ENCODE data around the gene HOXD12.

The HOXD12 gene

DNA sequence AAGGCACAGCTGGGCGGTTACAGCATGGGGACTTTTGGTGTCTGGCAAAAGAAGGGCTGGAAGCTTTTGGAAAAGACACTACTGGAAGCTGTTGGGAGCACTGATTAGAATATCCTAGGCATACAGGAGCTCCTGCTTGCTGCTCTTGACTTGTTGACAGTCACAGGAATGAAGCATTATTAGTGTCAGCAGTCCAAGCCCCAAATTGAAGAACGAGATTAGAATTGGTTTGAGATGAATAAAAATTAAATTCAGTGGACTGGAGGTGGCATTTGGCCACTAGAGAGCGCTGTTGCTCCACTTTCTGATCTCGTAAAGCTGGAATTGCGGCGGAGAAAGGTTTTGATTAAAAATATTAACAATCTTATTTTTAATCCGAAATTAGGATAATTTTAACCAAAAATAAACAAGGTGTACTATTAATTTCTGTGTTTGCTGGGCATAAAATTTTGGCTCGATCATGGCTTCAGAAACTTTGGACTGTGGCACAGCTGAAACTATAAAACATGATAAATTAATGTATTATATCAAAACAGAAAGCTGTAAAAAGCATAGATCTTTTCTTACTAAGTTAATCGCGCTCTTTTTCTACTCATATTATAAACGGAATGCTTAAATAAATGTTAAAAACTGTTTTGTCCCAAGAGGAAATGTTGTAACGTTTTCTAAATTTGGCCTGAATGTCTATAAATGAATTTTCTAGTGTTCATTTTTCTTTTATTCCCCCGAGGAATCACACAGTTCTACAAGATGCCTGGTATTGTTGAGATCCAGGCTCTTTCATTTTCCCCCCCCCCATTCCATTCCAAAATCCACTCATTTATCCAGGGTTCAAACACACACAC is 27.6 kb downstream of the HOXD12 start:
- no peak overlapping the region for H2BK12ac ChIP-seq (ENCODE audit: low read length)
- H2BK15ac ChIP-seq (ENCODE audit: low read length): no peak overlapping the region
- H3K27ac ChIP-seq (replicated peaks; ENCODE audit: low read length): no peak overlapping the region
- H2BK5ac ChIP-seq (ENCODE audit: low read length): no peak overlapping the region
- H3K27me3 ChIP-seq (ENCODE audit: control insufficient read depth in 3 of 3, insufficient read depth in 3 of 3, low read depth in 1 of 3, low read length in 3 of 3): peaks cover 52 to 98% (median 90%) of the 10 kb centered on the region in 3 experiments
- no peak overlapping the region for H3K4me3 ChIP-seq (ENCODE audit: low read length in 2 of 2)
- H3K79me1 ChIP-seq (ENCODE audit: low read depth, low read length): no peaks in the 10 kb centered on the region
- no peak overlapping the region for H2BK120ac ChIP-seq (ENCODE audit: low read depth, low read length)
- H3K4ac ChIP-seq (ENCODE audit: low read length): no peak overlapping the region
- no peak overlapping the region for H3K14ac ChIP-seq (ENCODE audit: low read length)
- no peak overlapping the region for H2AK5ac ChIP-seq (ENCODE audit: low read depth, low read length)
- H4K8ac ChIP-seq (ENCODE audit: low read depth, low read length): no peak overlapping the region
- peak; percentile 76 for DNase-seq (ENCODE audit: low spot score)
- H3K36me3 ChIP-seq (replicated peaks in 1 of 2; ENCODE audit: control insufficient read depth in 2 of 2, insufficient read depth in 2 of 2, low read length in 2 of 2): no peaks in the 10 kb centered on the region
- peaks cover 0 to 5% of the 10 kb centered on the region in 2 donors for H3K4me1 ChIP-seq (ENCODE audit: control insufficient read depth in 2 of 2, insufficient read depth in 1 of 2, low read depth in 1 of 2, low read length in 2 of 2)
- H3K9ac ChIP-seq (ENCODE audit: low read depth, low read length, poor library complexity): no peak overlapping the region
- H4K91ac ChIP-seq (ENCODE audit: low read depth, low read length, poor library complexity): no peak overlapping the region
- WGBS, 2 donors (ENCODE audit: extremely low coverage in 2 of 2, insufficient read length in 2 of 2, insufficient replicate concordance in 1 of 2): no CpG with 5 or more reads among the region's 13 CpGs
- H3K23ac ChIP-seq (ENCODE audit: low read depth, low read length, poor library complexity): no peak overlapping the region
- no peak overlapping the region for H3K4me2 ChIP-seq (ENCODE audit: insufficient read depth, low read length, poor library complexity, severe bottlenecking)
- no peak overlapping the region for H3K18ac ChIP-seq (ENCODE audit: low read length)
- H2AFZ ChIP-seq (ENCODE audit: low read length): no peak overlapping the region
- H3K9me3 ChIP-seq (replicated peaks in 1 of 2; ENCODE audit: control insufficient read depth in 2 of 2, insufficient read depth in 1 of 2, low read depth in 1 of 2, low read length in 2 of 2): no peaks in the 10 kb centered on the region

DNA sequence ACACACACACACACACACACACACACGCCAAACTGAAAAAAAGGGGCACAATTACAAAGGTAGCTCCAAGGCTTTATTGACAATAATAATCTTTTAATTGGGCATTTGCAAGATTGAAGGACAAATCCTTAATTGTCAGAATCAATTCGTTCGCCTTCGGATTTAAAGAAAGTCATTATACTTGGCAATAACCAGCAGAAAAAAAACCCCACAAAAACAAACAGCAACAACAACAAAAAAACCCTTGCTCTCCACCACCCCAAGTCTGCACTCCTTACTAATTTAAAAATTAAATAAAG is 28.1 kb downstream of the HOXD12 start:
- no peaks in the 10 kb centered on the region for H3K36me3 ChIP-seq (replicated peaks in 1 of 2; ENCODE audit: control insufficient read depth in 2 of 2, insufficient read depth in 2 of 2, low read length in 2 of 2)
- H2AFZ ChIP-seq (ENCODE audit: low read length): no peak overlapping the region
- H3K9ac ChIP-seq (ENCODE audit: low read depth, low read length, poor library complexity): no peak overlapping the region
- no peak overlapping the region for H3K4me2 ChIP-seq (ENCODE audit: insufficient read depth, low read length, poor library complexity, severe bottlenecking)
- H3K18ac ChIP-seq (ENCODE audit: low read length): no peak overlapping the region
- H2AK5ac ChIP-seq (ENCODE audit: low read depth, low read length): no peak overlapping the region
- H2BK5ac ChIP-seq (ENCODE audit: low read length): no peak overlapping the region
- no peak overlapping the region for H3K23ac ChIP-seq (ENCODE audit: low read depth, low read length, poor library complexity)
- H4K91ac ChIP-seq (ENCODE audit: low read depth, low read length, poor library complexity): no peak overlapping the region
- no peaks in the 10 kb centered on the region for H3K9me3 ChIP-seq (replicated peaks in 1 of 2; ENCODE audit: control insufficient read depth in 2 of 2, insufficient read depth in 1 of 2, low read depth in 1 of 2, low read length in 2 of 2)
- H3K27me3 ChIP-seq (ENCODE audit: control insufficient read depth in 3 of 3, insufficient read depth in 3 of 3, low read depth in 1 of 3, low read length in 3 of 3): peaks cover 47 to 98% (median 90%) of the 10 kb centered on the region in 3 experiments
- H3K4me1 ChIP-seq (ENCODE audit: control insufficient read depth in 2 of 2, insufficient read depth in 1 of 2, low read depth in 1 of 2, low read length in 2 of 2): peaks cover 0 to 5% of the 10 kb centered on the region in 2 donors
- no peak overlapping the region for H3K4me3 ChIP-seq (ENCODE audit: low read length in 2 of 2)
- no peak overlapping the region for H3K4ac ChIP-seq (ENCODE audit: low read length)
- no peak for DNase-seq (ENCODE audit: low spot score)
- no peak overlapping the region for H3K14ac ChIP-seq (ENCODE audit: low read length)
- no peak overlapping the region for H4K8ac ChIP-seq (ENCODE audit: low read depth, low read length)
- no peak overlapping the region for H2BK12ac ChIP-seq (ENCODE audit: low read length)
- WGBS, 2 donors (ENCODE audit: extremely low coverage in 2 of 2, insufficient read length in 2 of 2, insufficient replicate concordance in 1 of 2): no CpG with 5 or more reads among the region's 4 CpGs
- H2BK15ac ChIP-seq (ENCODE audit: low read length): no peak overlapping the region
- H2BK120ac ChIP-seq (ENCODE audit: low read depth, low read length): no peak overlapping the region
- no peaks in the 10 kb centered on the region for H3K79me1 ChIP-seq (ENCODE audit: low read depth, low read length)
- H3K27ac ChIP-seq (replicated peaks; ENCODE audit: low read length): no peak overlapping the region

DNA sequence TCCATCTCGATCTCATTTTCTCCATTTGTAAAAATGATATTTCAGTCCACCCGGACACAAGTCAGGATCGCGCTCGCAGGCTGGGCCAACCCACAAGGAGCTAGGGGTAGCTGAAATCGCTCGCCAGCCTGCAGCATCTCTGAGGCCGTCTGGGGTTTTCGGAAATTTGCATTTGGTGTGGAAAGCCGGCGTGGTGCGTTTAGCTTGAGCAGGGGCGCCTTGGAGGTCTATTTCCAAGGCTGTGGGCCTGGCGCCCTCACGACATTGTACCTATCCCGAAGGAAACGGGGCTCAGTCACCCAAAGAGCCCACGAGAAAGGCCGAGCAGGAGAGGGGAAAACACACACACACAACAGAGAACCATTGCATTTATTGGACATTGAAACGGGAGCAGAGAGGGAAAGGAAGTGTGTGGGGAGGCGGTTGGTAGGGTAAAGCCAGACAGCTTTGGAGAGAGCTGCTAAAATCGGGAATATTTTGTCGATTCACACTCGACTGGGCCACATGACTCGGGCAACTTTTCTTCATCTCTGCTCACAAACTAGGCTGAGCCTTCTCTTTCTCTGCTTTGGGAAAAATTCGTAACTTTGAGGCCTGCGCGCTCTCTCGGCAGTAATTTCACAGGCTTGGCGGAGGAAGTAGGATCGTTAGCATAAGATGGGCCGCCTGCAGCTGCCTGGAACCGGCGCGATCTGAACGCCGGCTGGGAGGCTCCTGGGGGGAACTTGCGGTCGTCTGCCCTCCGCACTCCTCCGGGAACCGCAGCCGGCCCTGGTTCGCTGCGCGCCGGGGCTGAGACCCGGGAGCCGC is 28.8 kb downstream of the HOXD12 start:
- Histone ChIP-seq H3K27ac (replicated peaks; ENCODE audit: low read length) (no peak overlapping the region), H3K9ac (ENCODE audit: low read depth, low read length, poor library complexity) (no peak overlapping the region), H2BK120ac (ENCODE audit: low read depth, low read length) (no peak overlapping the region), H3K4me3 (ENCODE audit: low read length in 2 of 2) (no peak overlapping the region), H3K27me3 (ENCODE audit: control insufficient read depth in 3 of 3, insufficient read depth in 3 of 3, low read depth in 1 of 3, low read length in 3 of 3) (peaks cover 42 to 98% (median 90%) of the 10 kb centered on the region in 3 experiments), H3K9me3 (replicated peaks in 1 of 2; ENCODE audit: control insufficient read depth in 2 of 2, insufficient read depth in 1 of 2, low read depth in 1 of 2, low read length in 2 of 2) (no peaks in the 10 kb centered on the region), H3K4me2 (ENCODE audit: insufficient read depth, low read length, poor library complexity, severe bottlenecking) (no peak overlapping the region), H3K4ac (ENCODE audit: low read length) (no peak overlapping the region), H3K4me1 (ENCODE audit: control insufficient read depth in 2 of 2, insufficient read depth in 1 of 2, low read depth in 1 of 2, low read length in 2 of 2) (peaks cover 0 to 5% of the 10 kb centered on the region in 2 donors), H4K91ac (ENCODE audit: low read depth, low read length, poor library complexity) (no peak overlapping the region), H3K36me3 (replicated peaks in 1 of 2; ENCODE audit: control insufficient read depth in 2 of 2, insufficient read depth in 2 of 2, low read length in 2 of 2) (no peaks in the 10 kb centered on the region), H3K79me1 (ENCODE audit: low read depth, low read length) (no peaks in the 10 kb centered on the region), H4K8ac (ENCODE audit: low read depth, low read length) (no peak overlapping the region), H2BK5ac (ENCODE audit: low read length) (no peak overlapping the region), H3K23ac (ENCODE audit: low read depth, low read length, poor library complexity) (no peak overlapping the region), H3K18ac (ENCODE audit: low read length) (no peak overlapping the region), H2AFZ (ENCODE audit: low read length) (peak overlapping the region; percentile 87), H3K14ac (ENCODE audit: low read length) (no peak overlapping the region), H2AK5ac (ENCODE audit: low read depth, low read length) (no peak overlapping the region), H2BK12ac (ENCODE audit: low read length) (no peak overlapping the region), H2BK15ac (ENCODE audit: low read length) (no peak overlapping the region)
- no peak for DNase-seq (ENCODE audit: low spot score)
- no CpG with 5 or more reads among the region's 49 CpGs for WGBS, 2 donors (ENCODE audit: extremely low coverage in 2 of 2, insufficient read length in 2 of 2, insufficient replicate concordance in 1 of 2)
